IMR-90 (cell line): ENCODE data around the gene RFPL4A. TPM values are rescaled to one million over a fixed set of nuclear protein-coding genes. Genes with fewer than 3 reads are reported as not detected.
A peak's percentile ranks its signal among the peaks of the same experiment; 100 is the strongest.

Source experiments
- ATAC-seq: fragments of 200-7000 bp; cut with Tn5 transposase; 2 replicates; pipeline ENCODE4 v1.9.1; 2020; ENCODE audit warnings: low read depth, mild to moderate bottlenecking, moderate library complexity
- BruUV-seq: library from RNA; stranded (reverse); fragments of 400-500 nt; replicated peaks from 2 replicates; lab custom pipeline; 2021; lab: Mats Ljungman, UMichigan
- CTCF ChIA-PET: fragments of 300-600 bp; formaldehyde crosslinking; extraction: SDS; loops from one replicate; lab custom pipeline; 2021; ENCODE audit warnings: antibody characterized with exemption; lab: Yijun Ruan, JAX
- POLR2A ChIA-PET: fragments of 300-600 bp; sonication (Branson Sonifier 250); formaldehyde crosslinking; loops from one replicate; lab custom pipeline; 2022; ENCODE audit warnings: antibody characterized with exemption; ENCODE audit not compliant: unreplicated experiment; lab: Charles Lee
- DNase-seq: peaks from one replicate; pipeline ENCODE4 v3.0.0; 2013
- H2AFZ ChIP-seq: replicated peaks from 2 replicates; pipeline ENCODE3; 2013; ENCODE audit warnings: low read length, mild to moderate bottlenecking; ENCODE audit not compliant: poor library complexity
- H2AK5ac ChIP-seq: 2 replicates; pipeline ENCODE4 v1.6.1; 2013; ENCODE audit warnings: low read depth, low read length, inconsistent platforms
- H2AK9ac ChIP-seq: replicated peaks from 2 replicates; pipeline ENCODE3; 2013; ENCODE audit warnings: mild to moderate bottlenecking, low read depth, low read length, moderate library complexity; ENCODE audit not compliant: poor library complexity
- H2BK120ac ChIP-seq: 2 replicates; pipeline ENCODE4 v1.6.1; 2013; ENCODE audit warnings: low read depth, low read length, inconsistent platforms
- H2BK15ac ChIP-seq: 3 replicates; pipeline ENCODE4 v1.6.1; 2013; ENCODE audit warnings: low read depth, low read length, inconsistent platforms
- H2BK20ac ChIP-seq: 2 replicates; pipeline ENCODE4 v1.6.1; 2013; ENCODE audit warnings: low read depth, mild to moderate bottlenecking, inconsistent platforms, low read length, moderate library complexity
- H2BK5ac ChIP-seq: 2 replicates; pipeline ENCODE4 v1.6.1; 2013; ENCODE audit warnings: mild to moderate bottlenecking, low read depth, low read length, inconsistent platforms; ENCODE audit not compliant: poor library complexity, severe bottlenecking
- H3K14ac ChIP-seq: replicated peaks from 2 replicates; pipeline ENCODE4 v1.6.1; 2013; ENCODE audit warnings: low read depth, low read length, inconsistent platforms
- H3K18ac ChIP-seq: 2 replicates; pipeline ENCODE4 v1.6.1; 2013; ENCODE audit warnings: low read depth, low read length, control low read depth
- H3K23ac ChIP-seq: 2 replicates; pipeline ENCODE4 v1.6.1; 2013; ENCODE audit warnings: low read depth, low read length, inconsistent platforms
- H3K27ac ChIP-seq: 2 replicates; pipeline ENCODE4 v1.5.1; 2013; ENCODE audit warnings: mild to moderate bottlenecking, control low read depth, low read length; ENCODE audit not compliant: insufficient read depth
- H3K27me3 ChIP-seq: 2 replicates; pipeline ENCODE4 v1.6.1; 2013; ENCODE audit warnings: low read length; ENCODE audit not compliant: control insufficient read depth, insufficient read depth
- H3K36me3 ChIP-seq: 2 replicates; pipeline ENCODE4 v1.6.1; 2013; ENCODE audit warnings: low read length, mixed read lengths; ENCODE audit not compliant: control insufficient read depth, insufficient read depth
- H3K4ac ChIP-seq: 2 replicates; pipeline ENCODE4 v1.6.1; 2013; ENCODE audit warnings: low read depth, low read length, inconsistent platforms
- H3K4me1 ChIP-seq: 2 replicates; pipeline ENCODE4 v1.6.1; 2013; ENCODE audit warnings: low read length, mixed read lengths; ENCODE audit not compliant: control insufficient read depth, insufficient read depth
- H3K4me2 ChIP-seq: 2 replicates; pipeline ENCODE4 v1.6.1; 2013; ENCODE audit warnings: low read depth, mild to moderate bottlenecking, control low read depth, low read length, moderate library complexity
- H3K4me3 ChIP-seq: 2 replicates; pipeline ENCODE4 v1.5.1; 2013; ENCODE audit warnings: low read depth, mild to moderate bottlenecking, control low read depth, low read length, moderate library complexity; ENCODE audit not compliant: insufficient read depth
- H3K56ac ChIP-seq: 2 replicates; pipeline ENCODE4 v1.6.1; 2013; ENCODE audit warnings: low read length, inconsistent platforms; ENCODE audit not compliant: insufficient read depth; ENCODE audit errors: extremely low read depth
- H3K79me1 ChIP-seq, 2 experiments: 2 replicates each; pipeline ENCODE4 v1.6.1; 2013; ENCODE audit warnings: low read length in 2 of 2, inconsistent platforms in 1 of 2, low read depth in 1 of 2
- H3K9ac ChIP-seq: 2 replicates; pipeline ENCODE4 v1.6.1; 2013; ENCODE audit warnings: low read depth, low read length, control low read depth
- H3K9me1 ChIP-seq: 2 replicates; pipeline ENCODE4 v1.6.1; 2013; ENCODE audit warnings: low read length, inconsistent platforms; ENCODE audit not compliant: insufficient read depth
- H3K9me3 ChIP-seq: 2 replicates; pipeline ENCODE4 v1.6.1; 2013; ENCODE audit warnings: low read length; ENCODE audit not compliant: control insufficient read depth, insufficient read depth
- H4K20me1 ChIP-seq: 2 replicates; pipeline ENCODE4 v1.6.1; 2013; ENCODE audit warnings: low read length, inconsistent platforms; ENCODE audit not compliant: insufficient read depth
- H4K5ac ChIP-seq: 2 replicates; pipeline ENCODE4 v1.6.1; 2013; ENCODE audit warnings: mild to moderate bottlenecking, low read depth, low read length, control low read depth
- H4K8ac ChIP-seq, 2 experiments: 2 replicates each; pipeline ENCODE4 v1.6.1; 2013; ENCODE audit warnings: low read depth in 2 of 2, low read length in 2 of 2, control low read depth in 1 of 2, inconsistent platforms in 1 of 2
- H4K91ac ChIP-seq: 2 replicates; pipeline ENCODE4 v1.6.1; 2013; ENCODE audit warnings: low read depth, low read length, inconsistent platforms; ENCODE audit not compliant: insufficient read depth
- MAFK ChIP-seq: IDR thresholded peaks from 2 replicates; pipeline ENCODE4 v1.6.1; 2012; ENCODE audit warnings: low read depth, low read length, improper control_type of control experiment
- MXI1 ChIP-seq: IDR thresholded peaks from 2 replicates; pipeline ENCODE4 v1.6.1; 2012; ENCODE audit warnings: low read depth, mild to moderate bottlenecking, low read length, moderate library complexity, borderline replicate concordance
- WGBS, 2 experiments: methylation state at CpG; one replicate each; pipeline versions ENCODE4 v1.1.5 to v1.1.7; 2013; ENCODE audit warnings: missing lambda C conversion rate in 2 of 2; ENCODE audit not compliant: insufficient read length in 1 of 2; ENCODE audit errors: extremely low coverage in 2 of 2; 5-methylcytosine and 5-hydroxymethylcytosine counted together
- dilution Hi-C: fragments of 300-500 bp; cut with HindIII; formaldehyde crosslinking; loops from one replicate; pipeline ENCODE4 v1.14.3; 2018; ENCODE audit warnings: low sequenced_read_pairs; ENCODE audit not compliant: unreplicated experiment
- in situ Hi-C: fragments of 300-500 bp; cut with MboI; formaldehyde crosslinking; loops from 3 replicates; pipeline ENCODE4 v1.14.3; 2019; ENCODE audit warnings: low sequenced_read_pairs, inconsistent platforms, mixed read lengths
- intact Hi-C: fragments of 100-400 bp; cut with micrococcal nuclease; formaldehyde crosslinking; loops from 2 replicates; pipeline ENCODE4 v1.10.0; 2022
- polyA plus RNA-seq, 3 experiments: library from polyadenylated mRNA; depleted of rRNA; stranded (reverse); fragments of >200 nt; gene quantifications; 2 replicates each; pipeline ENCODE4 v1.2.3, GENCODE V29; 2012; ENCODE audit warnings: low replicate concordance in 1 of 3
- total RNA-seq: library from RNA; depleted of rRNA; stranded (reverse); fragments of >200 nt; gene quantifications from 2 replicates; pipeline ENCODE4 v1.2.3, GENCODE V29; 2012

The RFPL4A gene
- total and polyA plus RNA-seq, 2 of the 4 experiments (the other 2 are of a cell fraction) = 0.07 TPM; not detected in 1

GRCh38 chr19:55781112-55781511 lies 22.2 kb downstream of the RFPL4A start:
- H2BK120ac ChIP-seq = no peak overlapping the region
- H4K91ac ChIP-seq = no peak overlapping the region
- no peak overlapping the region for H3K56ac ChIP-seq
- H2AK9ac ChIP-seq = no peak overlapping the region
- H3K14ac ChIP-seq = no peak overlapping the region
- H2AFZ ChIP-seq = no peak overlapping the region
- CTCF ChIA-PET = no interaction called here
- no peak overlapping the region for H3K4ac ChIP-seq
- H4K8ac ChIP-seq = no peak overlapping the region
- H3K4me1 ChIP-seq = no peaks in the 10 kb centered on the region
- in situ Hi-C loops = no loop called here
- no peak overlapping the region for H3K18ac ChIP-seq
- no CpG with 5 or more reads among the region's 5 CpGs for WGBS, 2 experiments
- no peak overlapping the region for H3K4me2 ChIP-seq
- no peak overlapping the region for H3K23ac ChIP-seq
- no peak overlapping the region for H4K5ac ChIP-seq
- no peak overlapping the region for H3K9ac ChIP-seq
- no peak for TF ChIP-seq MXI1
- 0 out of 2 replicates have a peak, but pooled peaks have one; percentile 20 for TF ChIP-seq MAFK
- dilution Hi-C loops = no loop called here
- H3K27ac ChIP-seq = no peak overlapping the region
- intact Hi-C loops = no loop called here
- H2AK5ac ChIP-seq = no peak overlapping the region
- H3K9me3 ChIP-seq = peaks cover 20% of the 10 kb centered on the region
- no peak overlapping the region for H2BK20ac ChIP-seq
- DNase-seq (no peak), ATAC-seq (no peak)
- no TSS peak for BruUV-seq
- H2BK15ac ChIP-seq = no peak overlapping the region
- POLR2A ChIA-PET = no interaction called here
- H3K9me1 ChIP-seq = no peaks in the 10 kb centered on the region
- no peaks in the 10 kb centered on the region for H3K36me3 ChIP-seq
- H3K27me3 ChIP-seq = no peaks in the 10 kb centered on the region
- no peak overlapping the region for H3K4me3 ChIP-seq
- no peaks in the 10 kb centered on the region for H3K79me1 ChIP-seq
- no peaks in the 10 kb centered on the region for H4K20me1 ChIP-seq
- H2BK5ac ChIP-seq = no peak overlapping the region
